SK-N-SH treated with all-trans-retinoic acid at 6 μM for 48 hours (cell line): ENCODE measurements around the gene TFF3.

Experiments
- ATAC-seq: fragments of 200-7000 bp; cut with Tn5 transposase; 3 replicates; pipeline ENCODE4 v1.9.1; 2020; ENCODE audit warnings: mild to moderate bottlenecking, moderate library complexity
- ARNTL ChIP-seq: fragments of 450-650 bp; formaldehyde crosslinking; IDR thresholded peaks from 2 replicates; pipeline ENCODE4 v1.5.0; 2020; ENCODE audit warnings: low read depth, mild to moderate bottlenecking, moderate library complexity, borderline replicate concordance
- BACH2 ChIP-seq: fragments of 250-450 bp; sonication (Bioruptor Pico); IDR thresholded peaks from 2 replicates; pipeline ENCODE4 v1.9.0; 2021; ENCODE audit warnings: mild to moderate bottlenecking, borderline replicate concordance
- CREB5 ChIP-seq: fragments of 250-450 bp; sonication (Bioruptor Pico); IDR thresholded peaks from 2 replicates; pipeline ENCODE4 v1.5.1; 2020; ENCODE audit warnings: low read depth, mild to moderate bottlenecking, moderate library complexity
- CSDC2 ChIP-seq: fragments of 250-450 bp; sonication (Bioruptor Pico); IDR thresholded peaks from 2 replicates; pipeline ENCODE4 v1.5.0; 2020; ENCODE audit warnings: mild to moderate bottlenecking, moderate library complexity
- ESRRG ChIP-seq: fragments of 250-450 bp; sonication (Bioruptor Pico); IDR thresholded peaks from 2 replicates; pipeline ENCODE4 v1.6.1; 2021; ENCODE audit warnings: mild to moderate bottlenecking
- GLIS3 ChIP-seq: fragments of 250-450 bp; sonication (Bioruptor Pico); IDR thresholded peaks from 2 replicates; pipeline ENCODE4 v1.5.0; 2020; ENCODE audit warnings: mild to moderate bottlenecking, moderate library complexity
- ISL1 ChIP-seq: fragments of 250-450 bp; sonication (Bioruptor Pico); IDR thresholded peaks from 2 replicates; pipeline ENCODE4 v2.1.2; 2022; ENCODE audit warnings: mild to moderate bottlenecking, moderate library complexity
- OSR1 ChIP-seq: fragments of 250-450 bp; sonication (Bioruptor Pico); IDR thresholded peaks from 2 replicates; pipeline ENCODE4 v1.8.0; 2022; ENCODE audit warnings: moderate library complexity, mild to moderate bottlenecking, inconsistent platforms
- PATZ1 ChIP-seq: fragments of 250-450 bp; sonication (Bioruptor Pico); IDR thresholded peaks from 2 replicates; pipeline ENCODE4 v1.8.0; 2020; ENCODE audit warnings: mild to moderate bottlenecking, moderate library complexity, borderline replicate concordance
- PPARA ChIP-seq: fragments of 250-450 bp; sonication (Bioruptor Pico); IDR thresholded peaks from 2 replicates; pipeline ENCODE4 v1.5.0; 2020; ENCODE audit warnings: mild to moderate bottlenecking, borderline replicate concordance
- RARB ChIP-seq: fragments of 250-450 bp; sonication (Bioruptor Pico); IDR thresholded peaks from 2 replicates; pipeline ENCODE4 v1.8.0; 2021; ENCODE audit warnings: mild to moderate bottlenecking, moderate library complexity
- TCF4 ChIP-seq: fragments of 250-450 bp; sonication (Bioruptor Pico); IDR thresholded peaks from 2 replicates; pipeline ENCODE4 v1.8.0; 2021; ENCODE audit warnings: mild to moderate bottlenecking, moderate library complexity, borderline replicate concordance
- TOX ChIP-seq: fragments of 250-450 bp; sonication (Bioruptor Pico); IDR thresholded peaks from 2 replicates; pipeline ENCODE4 v1.8.0; 2021; ENCODE audit warnings: mild to moderate bottlenecking, moderate library complexity, borderline replicate concordance
- ZC3H10 ChIP-seq: fragments of 250-450 bp; sonication (Bioruptor Pico); IDR thresholded peaks from 2 replicates; pipeline ENCODE4 v1.5.1; 2021; ENCODE audit warnings: mild to moderate bottlenecking, moderate library complexity
- ZFP3 ChIP-seq: fragments of 250-450 bp; sonication (Bioruptor Pico); IDR thresholded peaks from 2 replicates; pipeline ENCODE4 v1.5.0; 2020; ENCODE audit warnings: mild to moderate bottlenecking, moderate library complexity
- ZFP30 ChIP-seq: fragments of 450-650 bp; formaldehyde crosslinking; IDR thresholded peaks from 2 replicates; pipeline ENCODE4 v1.5.0; 2022; ENCODE audit warnings: mild to moderate bottlenecking, moderate library complexity
- ZNF565 ChIP-seq: fragments of 450-650 bp; formaldehyde crosslinking; conservative IDR thresholded peaks from 2 replicates; pipeline ENCODE4 v1.5.0; 2020; ENCODE audit warnings: low read depth, mild to moderate bottlenecking, moderate library complexity
- ZNF70 ChIP-seq: fragments of 450-650 bp; formaldehyde crosslinking; IDR thresholded peaks from 2 replicates; pipeline ENCODE4 v1.5.0; 2020; ENCODE audit warnings: mild to moderate bottlenecking, moderate library complexity
- ZNF8 ChIP-seq: fragments of 450-650 bp; formaldehyde crosslinking; IDR thresholded peaks from 2 replicates; pipeline ENCODE4 v1.5.0; 2020; ENCODE audit warnings: mild to moderate bottlenecking, moderate library complexity
- TF ChIP-seq, protein P1 (sequence below): fragments of 250-450 bp; sonication (Bioruptor Pico); IDR thresholded peaks from 2 replicates; pipeline ENCODE4 v1.8.0; 2021; ENCODE audit warnings: low read depth, mild to moderate bottlenecking, moderate library complexity, borderline replicate concordance
- TF ChIP-seq, protein P2 (sequence below): fragments of 250-450 bp; sonication (Bioruptor Pico); IDR thresholded peaks from 2 replicates; pipeline ENCODE4 v1.5.0; 2020; ENCODE audit warnings: mild to moderate bottlenecking, moderate library complexity

Gene TFF3

GRCh38 chr21:42264245-42265195 is 50.7 kb downstream of the TFF3 start:
- no peak for ATAC-seq
- TF ChIP-seq, protein P1, sequence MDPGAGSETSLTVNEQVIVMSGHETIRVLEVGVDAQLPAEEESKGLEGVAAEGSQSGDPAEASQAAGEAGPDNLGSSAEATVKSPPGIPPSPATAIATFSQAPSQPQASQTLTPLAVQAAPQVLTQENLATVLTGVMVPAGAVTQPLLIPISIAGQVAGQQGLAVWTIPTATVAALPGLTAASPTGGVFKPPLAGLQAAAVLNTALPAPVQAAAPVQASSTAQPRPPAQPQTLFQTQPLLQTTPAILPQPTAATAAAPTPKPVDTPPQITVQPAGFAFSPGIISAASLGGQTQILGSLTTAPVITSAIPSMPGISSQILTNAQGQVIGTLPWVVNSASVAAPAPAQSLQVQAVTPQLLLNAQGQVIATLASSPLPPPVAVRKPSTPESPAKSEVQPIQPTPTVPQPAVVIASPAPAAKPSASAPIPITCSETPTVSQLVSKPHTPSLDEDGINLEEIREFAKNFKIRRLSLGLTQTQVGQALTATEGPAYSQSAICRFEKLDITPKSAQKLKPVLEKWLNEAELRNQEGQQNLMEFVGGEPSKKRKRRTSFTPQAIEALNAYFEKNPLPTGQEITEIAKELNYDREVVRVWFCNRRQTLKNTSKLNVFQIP = no peak
- TF ChIP-seq ESRRG (CRISPR knock-in tag) (no peak), ISL1 (CRISPR knock-in tag) (no peak), PATZ1 (CRISPR knock-in tag) (no peak), ZNF565 (CRISPR knock-in tag) (no peak), ZC3H10 (no peak), TOX (CRISPR knock-in tag) (no peak), BACH2 (CRISPR knock-in tag) (no peak), ARNTL (CRISPR knock-in tag) (no peak), GLIS3 (no peak), PPARA (CRISPR knock-in tag) (no peak), OSR1 (CRISPR knock-in tag) (no peak), ZNF70 (no peak), ZNF8 (CRISPR knock-in tag) (no peak), TCF4 (CRISPR knock-in tag) (no peak), CSDC2 (CRISPR knock-in tag) (no peak), ZFP3 (CRISPR knock-in tag) (no peak), ZFP30 (no peak)
- TF ChIP-seq, protein P2, sequence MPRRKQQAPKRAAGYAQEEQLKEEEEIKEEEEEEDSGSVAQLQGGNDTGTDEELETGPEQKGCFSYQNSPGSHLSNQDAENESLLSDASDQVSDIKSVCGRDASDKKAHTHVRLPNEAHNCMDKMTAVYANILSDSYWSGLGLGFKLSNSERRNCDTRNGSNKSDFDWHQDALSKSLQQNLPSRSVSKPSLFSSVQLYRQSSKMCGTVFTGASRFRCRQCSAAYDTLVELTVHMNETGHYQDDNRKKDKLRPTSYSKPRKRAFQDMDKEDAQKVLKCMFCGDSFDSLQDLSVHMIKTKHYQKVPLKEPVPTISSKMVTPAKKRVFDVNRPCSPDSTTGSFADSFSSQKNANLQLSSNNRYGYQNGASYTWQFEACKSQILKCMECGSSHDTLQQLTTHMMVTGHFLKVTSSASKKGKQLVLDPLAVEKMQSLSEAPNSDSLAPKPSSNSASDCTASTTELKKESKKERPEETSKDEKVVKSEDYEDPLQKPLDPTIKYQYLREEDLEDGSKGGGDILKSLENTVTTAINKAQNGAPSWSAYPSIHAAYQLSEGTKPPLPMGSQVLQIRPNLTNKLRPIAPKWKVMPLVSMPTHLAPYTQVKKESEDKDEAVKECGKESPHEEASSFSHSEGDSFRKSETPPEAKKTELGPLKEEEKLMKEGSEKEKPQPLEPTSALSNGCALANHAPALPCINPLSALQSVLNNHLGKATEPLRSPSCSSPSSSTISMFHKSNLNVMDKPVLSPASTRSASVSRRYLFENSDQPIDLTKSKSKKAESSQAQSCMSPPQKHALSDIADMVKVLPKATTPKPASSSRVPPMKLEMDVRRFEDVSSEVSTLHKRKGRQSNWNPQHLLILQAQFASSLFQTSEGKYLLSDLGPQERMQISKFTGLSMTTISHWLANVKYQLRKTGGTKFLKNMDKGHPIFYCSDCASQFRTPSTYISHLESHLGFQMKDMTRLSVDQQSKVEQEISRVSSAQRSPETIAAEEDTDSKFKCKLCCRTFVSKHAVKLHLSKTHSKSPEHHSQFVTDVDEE (CRISPR knock-in tag) = no peak

DNA sequence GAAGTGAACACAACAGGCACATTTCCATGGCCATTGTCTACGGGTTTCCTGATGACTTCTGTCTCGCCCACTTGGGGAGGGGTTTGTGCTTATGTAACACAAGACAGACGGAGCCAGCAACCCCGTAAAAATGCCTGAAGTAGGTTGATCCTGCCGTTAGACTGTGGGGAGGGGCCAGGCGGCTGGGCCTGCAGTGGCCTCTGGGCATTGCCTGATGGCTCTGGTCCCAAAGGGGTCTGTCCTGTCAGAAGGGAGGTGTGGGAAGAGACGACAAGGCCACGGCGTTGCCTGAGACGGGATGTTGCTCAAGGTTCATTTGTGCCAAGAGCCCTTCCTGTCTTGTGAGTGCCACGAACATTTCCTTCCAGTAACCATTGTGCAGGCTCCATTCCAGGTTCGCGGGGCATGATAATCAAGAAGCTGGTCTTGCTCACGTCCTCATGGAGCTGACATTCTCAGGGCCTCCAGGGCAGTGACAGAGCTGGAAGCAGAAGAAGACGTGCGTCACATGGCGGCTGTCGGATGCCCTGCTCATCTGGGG is 51.5 kb downstream of the TFF3 start:
- ATAC-seq = no peak
- TF ChIP-seq ZC3H10 (no peak), ZFP30 (no peak), PPARA (CRISPR knock-in tag) (no peak), CREB5 (CRISPR knock-in tag) (no peak), ZNF70 (no peak), PATZ1 (CRISPR knock-in tag) (no peak), GLIS3 (no peak), ZNF8 (CRISPR knock-in tag) (no peak), ARNTL (CRISPR knock-in tag) (no peak), ISL1 (CRISPR knock-in tag) (no peak), ZFP3 (CRISPR knock-in tag) (no peak), RARB (CRISPR knock-in tag) (no peak), OSR1 (CRISPR knock-in tag) (no peak)
- TF ChIP-seq, protein P1 = no peak
